GDM1 (cell line): Measurements from ENCODE around the gene SHC2.

Source experiments
- DNase-seq: peaks from one replicate; lab custom pipeline; 2025; lab: John Stamatoyannopoulos, UW

SHC2 gene

DNA sequence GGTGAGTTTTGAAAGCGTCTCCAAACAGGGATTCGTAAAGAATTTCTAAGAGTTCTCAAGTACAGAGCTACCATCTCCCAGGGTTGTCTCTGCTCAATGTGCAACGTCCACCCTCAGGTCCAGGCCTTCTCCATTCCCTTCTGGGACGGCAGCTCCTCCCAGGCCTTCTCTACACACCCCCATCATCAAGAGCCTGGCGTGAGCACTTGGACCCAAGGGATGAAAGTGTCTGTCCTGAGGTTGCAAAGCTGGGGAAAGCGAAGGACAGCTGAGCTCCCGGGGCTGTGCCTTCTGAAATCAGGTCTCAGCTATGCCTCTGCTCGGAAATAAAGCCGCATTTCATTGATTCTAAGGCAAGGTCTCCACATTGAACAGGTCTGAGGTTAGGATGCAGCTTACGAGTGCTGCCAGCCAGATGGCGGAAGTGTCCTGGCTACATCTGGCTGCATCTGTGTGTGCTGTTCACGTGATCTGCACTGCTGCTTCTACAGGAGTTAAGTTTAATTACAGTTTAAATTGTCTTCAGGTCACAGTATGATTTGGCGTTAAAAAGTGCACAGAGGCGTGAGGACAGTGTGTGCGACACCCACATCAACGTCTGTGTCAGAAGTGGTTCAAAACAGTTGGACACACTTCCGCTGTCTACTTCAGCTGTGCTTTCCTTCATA is 89.2 kb downstream of the SHC2 start:
- DNase-seq: no peak

DNA sequence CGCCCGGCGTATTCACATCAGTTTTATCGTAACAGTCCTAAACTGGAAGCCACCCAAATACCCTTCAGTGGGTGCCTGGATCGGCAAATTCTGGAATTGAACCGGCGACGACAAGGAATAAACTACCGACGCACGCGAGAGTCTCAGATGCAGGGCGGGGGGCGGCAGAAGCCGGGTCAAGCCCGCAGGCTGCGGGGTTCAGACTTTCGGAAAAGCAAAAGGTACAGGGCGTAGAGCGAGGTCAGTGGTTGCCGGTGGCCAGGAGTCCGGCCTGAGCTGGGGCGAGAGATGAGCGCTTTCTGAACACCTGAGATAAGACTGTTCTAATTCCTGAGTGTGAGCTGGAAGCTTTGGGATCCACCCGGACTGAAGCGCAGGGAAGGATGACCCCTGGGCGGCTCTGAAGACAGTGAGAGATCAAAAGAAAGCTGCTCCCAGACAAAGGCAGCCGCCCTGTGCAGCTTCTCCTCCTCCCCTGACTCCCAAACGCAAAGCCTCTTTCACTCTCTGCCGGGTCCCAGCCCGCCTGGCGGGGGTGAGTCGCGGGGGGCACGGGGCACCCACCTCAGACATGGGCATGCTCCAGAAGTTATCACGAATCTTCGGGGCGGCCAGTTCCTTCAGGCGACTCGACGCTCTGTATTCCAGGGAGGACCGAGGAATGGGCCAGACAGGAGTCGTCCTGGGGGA is 90.0 kb downstream of the SHC2 start:
- no peak for DNase-seq

GRCh38 chr19:369876-370275 is 91.0 kb downstream of the SHC2 start:
- DNase-seq: no peak

DNA sequence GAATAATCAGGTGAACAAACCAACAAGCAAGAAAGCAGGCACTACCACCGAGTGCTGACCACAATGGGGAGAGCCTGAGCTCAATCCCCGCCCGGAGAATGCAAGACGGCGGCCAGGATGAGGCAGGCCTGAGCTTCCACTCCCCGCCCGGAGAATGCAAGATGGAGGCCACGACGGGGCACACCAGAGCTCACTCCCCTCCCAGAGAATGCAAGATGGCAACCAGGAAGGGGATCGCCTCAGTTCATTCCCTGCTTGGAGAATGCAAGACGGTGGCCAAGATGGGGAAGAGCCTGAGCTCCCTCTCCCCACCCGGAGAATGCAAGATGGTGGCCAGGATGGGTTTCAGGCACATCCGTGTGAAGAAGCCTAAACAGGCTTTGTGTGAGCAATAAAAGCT is 91.6 kb downstream of the SHC2 start:
- DNase-seq: no peak

DNA sequence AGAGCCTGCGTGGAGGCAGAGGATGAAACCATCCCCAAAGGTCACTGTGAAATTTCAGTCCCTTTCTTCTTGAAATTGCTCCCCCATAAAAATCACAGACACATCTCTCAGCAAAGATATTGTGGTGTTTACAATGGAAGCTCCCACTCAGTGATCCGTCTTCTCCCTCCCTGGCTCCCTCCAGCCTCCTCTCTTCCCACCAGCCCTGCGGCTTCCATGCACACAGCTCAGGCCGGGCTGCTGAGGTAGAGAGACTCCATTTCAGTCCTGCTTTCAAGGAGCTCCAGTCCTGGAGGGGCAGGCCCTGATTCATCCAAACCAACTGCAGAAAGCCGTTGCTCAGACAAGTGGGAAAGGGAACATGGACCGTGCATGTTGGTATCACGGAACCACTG is 92.2 kb downstream of the SHC2 start:
- no peak for DNase-seq

DNA sequence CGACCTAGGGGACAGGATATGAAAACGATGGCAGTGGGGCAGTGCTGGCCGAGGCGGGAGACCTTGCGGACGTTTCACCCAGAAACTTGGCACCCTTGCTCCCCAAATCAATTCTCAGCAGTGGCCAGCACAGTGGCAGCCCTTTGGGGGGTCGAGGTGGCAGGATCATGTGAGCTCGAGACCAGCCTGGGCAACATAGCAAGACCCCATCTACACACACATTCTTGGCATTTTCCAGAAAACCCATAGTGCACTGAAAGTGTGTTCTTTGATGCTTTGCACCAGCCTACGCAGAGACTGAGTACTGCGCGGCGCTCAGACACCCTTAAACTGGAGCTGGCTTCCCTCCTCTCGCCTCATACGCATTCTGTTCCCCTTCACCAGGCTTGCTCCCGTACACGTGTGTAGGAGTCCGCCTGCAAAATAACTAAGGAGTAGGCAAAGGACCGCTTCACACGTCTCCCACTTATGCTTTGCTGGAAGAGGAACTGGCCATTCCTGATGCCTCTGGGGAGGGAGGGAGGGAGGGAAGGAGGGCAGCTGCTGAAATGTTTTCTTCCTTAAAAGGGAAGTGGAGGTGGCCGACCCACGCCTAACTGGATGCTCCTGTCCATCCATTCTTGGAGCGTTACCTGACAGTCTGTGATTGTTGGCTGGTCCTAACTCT is 92.7 kb downstream of the SHC2 start:
- no peak for DNase-seq

DNA sequence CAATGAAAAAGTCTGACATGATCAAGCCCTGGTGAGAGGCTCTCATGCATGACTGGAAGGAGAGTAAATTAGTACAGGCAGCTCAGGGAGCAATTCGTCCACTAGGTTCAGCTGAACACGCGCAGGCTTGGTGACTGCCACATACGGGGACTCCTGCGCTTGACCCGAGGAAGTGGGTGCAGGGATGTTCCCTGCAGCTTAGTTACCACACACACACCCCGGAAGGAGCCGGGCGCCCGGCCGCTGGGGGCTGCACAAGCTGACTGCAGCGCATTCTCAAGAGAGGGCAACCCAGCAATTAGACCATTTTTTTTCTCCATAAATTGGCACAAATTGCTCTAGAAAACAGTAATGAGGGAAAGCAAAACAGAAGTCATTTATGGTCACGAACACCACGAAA is 93.3 kb downstream of the SHC2 start:
- no peak for DNase-seq

DNA sequence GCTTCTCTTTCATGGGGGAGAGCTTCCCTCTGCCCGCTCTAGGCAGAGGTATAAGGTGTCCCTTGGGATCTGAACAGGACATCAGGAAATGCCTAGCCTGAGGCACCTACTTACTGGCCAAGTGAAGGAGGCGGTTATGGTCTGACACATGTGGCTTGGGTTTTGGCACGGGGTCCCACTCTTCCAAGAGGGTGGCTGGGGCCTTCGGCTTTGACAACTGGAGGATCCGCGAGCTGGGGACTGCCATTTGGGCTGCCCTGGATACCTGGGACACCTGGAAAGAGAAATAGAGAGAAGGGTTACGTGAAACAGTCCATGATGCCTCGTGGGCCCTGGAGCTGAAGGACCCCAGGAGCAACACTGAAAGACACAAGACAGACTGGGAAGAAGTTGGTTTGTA is 93.9 kb downstream of the SHC2 start:
- no peak for DNase-seq
